Measurements from ENCODE around the gene SPATA4. TPM values are rescaled to one million over a fixed set of nuclear protein-coding genes. Genes with fewer than 3 reads are reported as not detected.

The SPATA4 gene
- under 1 TPM in 2 of 4 donors, not detected in 2; 0.46 to 0.64 TPM for total RNA-seq

- Histone ChIP-seq H3K9me3 (no peaks in the 10 kb centered on the region), H3K36me3 (no peaks in the 10 kb centered on the region), H3K27me3 (no peaks in the 10 kb centered on the region), H3K4me1 (peaks cover 0 to 28% (median 3%) of the 10 kb centered on the region in 3 donors), H3K4me3 (peak within 1 kb of the TSS; percentile 57 to 71), H3K27ac (peak within 1 kb of the TSS; percentile 51 to 83 (median 83))
- 0 to 1% methylated on average over 6 to 33 of the region's 45 CpGs for WGBS, 2 donors (ENCODE audit: low coverage in 1 of 2)
- TF ChIP-seq EP300 (IDR thresholded peaks at IDR 0.05) (no peak), POLR2A (IDR thresholded peaks at IDR 0.05) (peak; percentile 26 to 65), POLR2AphosphoS5 (IDR thresholded peaks at IDR 0.05) (peak; percentile 58)
- TF ChIP-seq, protein P1, sequence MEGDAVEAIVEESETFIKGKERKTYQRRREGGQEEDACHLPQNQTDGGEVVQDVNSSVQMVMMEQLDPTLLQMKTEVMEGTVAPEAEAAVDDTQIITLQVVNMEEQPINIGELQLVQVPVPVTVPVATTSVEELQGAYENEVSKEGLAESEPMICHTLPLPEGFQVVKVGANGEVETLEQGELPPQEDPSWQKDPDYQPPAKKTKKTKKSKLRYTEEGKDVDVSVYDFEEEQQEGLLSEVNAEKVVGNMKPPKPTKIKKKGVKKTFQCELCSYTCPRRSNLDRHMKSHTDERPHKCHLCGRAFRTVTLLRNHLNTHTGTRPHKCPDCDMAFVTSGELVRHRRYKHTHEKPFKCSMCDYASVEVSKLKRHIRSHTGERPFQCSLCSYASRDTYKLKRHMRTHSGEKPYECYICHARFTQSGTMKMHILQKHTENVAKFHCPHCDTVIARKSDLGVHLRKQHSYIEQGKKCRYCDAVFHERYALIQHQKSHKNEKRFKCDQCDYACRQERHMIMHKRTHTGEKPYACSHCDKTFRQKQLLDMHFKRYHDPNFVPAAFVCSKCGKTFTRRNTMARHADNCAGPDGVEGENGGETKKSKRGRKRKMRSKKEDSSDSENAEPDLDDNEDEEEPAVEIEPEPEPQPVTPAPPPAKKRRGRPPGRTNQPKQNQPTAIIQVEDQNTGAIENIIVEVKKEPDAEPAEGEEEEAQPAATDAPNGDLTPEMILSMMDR (IDR thresholded peaks at IDR 0.05): no peak
- peak; percentile 99 for ATAC-seq
These were observed at the start of gene SPATA4 for GRCh38 chr4:176195184-176195978. Gene SPATA4 (minus strand): TSS chr4:176195585. CDS start chr4:176195562, 23 bp downstream.

DNA sequence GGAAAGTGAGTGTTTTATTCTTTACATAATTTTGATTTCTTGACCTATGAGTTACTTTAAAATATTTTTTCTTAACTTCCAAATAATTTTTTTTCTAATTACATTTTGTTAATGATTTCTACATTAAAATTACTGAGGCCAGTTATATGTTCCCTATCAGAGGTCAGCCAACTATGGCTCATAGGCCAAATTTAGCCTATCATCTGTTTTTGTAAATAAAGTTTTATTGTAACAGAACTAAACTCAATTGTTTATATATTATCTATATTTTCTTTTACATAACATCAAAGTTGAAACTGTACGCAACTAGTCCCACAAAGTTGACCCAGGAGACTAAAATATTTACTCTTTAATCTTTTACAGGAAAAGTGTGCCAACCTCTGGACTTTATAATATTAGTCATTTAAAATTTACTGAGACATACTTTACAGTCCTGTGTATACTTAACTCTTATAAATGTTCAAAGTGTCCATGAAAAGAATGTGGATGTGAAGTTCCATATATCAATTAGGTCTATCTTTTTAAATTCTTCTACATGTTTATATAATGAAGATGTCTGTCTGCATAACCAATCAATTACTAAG is 47.5 kb upstream of the SPATA4 start:
- Histone ChIP-seq H3K36me3 (no peaks in the 10 kb centered on the region), H3K9me3 (no peaks in the 10 kb centered on the region), H3K27ac (no peak overlapping the region), H3K4me3 (no peak overlapping the region), H3K27me3 (no peaks in the 10 kb centered on the region), H3K4me1 (peaks cover 0 to 12% (median 2%) of the 10 kb centered on the region in 3 donors)
- TF ChIP-seq POLR2AphosphoS5 (IDR thresholded peaks at IDR 0.05): no peak
- TF ChIP-seq, protein P1 (IDR thresholded peaks at IDR 0.05): no peak
- no peak for TF ChIP-seq EP300 (IDR thresholded peaks at IDR 0.05)
- no peak for TF ChIP-seq POLR2A (IDR thresholded peaks at IDR 0.05)
- ATAC-seq: no peak
- WGBS, 2 donors (ENCODE audit: low coverage in 1 of 2): 77 to 89% methylated on average over 1 of the region's 1 CpG

GRCh38 chr4:176241703-176242102 is 46.3 kb upstream of the SPATA4 start:
- no peak for ATAC-seq
- peaks cover 0 to 22% (median 2%) of the 10 kb centered on the region in 3 donors for H3K4me1 ChIP-seq
- 91% methylated on average over 4 to 8 of the region's 8 CpGs for WGBS, 2 donors (ENCODE audit: low coverage in 1 of 2)

DNA sequence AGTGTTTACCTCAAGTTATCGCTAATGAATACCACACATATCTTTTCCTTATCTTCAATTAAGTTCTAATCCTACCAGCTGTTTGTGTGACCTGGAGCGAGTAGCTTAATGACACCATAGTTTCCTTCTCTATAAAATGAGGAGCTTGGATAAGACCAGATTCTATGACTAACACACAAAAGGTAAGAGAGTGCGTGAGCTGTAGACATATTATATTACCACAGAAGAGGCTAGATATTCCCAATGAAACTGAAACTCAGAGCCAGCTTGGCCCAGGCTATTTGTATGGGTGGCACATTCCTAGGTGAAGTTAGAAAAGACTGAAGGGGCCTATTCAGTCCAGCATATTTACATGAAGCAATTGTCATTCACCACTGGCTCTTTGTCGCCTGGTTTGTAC is 43.4 kb upstream of the SPATA4 start:
- 57 to 90% methylated on average over 1 to 4 of the region's 4 CpGs for WGBS, 2 donors (ENCODE audit: low coverage in 1 of 2)
- peak overlapping the region; percentile 87 to 98 (median 88) for H3K27ac ChIP-seq
- ATAC-seq: no peak

More at GRCh38 chr4:176241703-176242102, 46.3 kb upstream of the SPATA4 start:
- H3K9me3 ChIP-seq: no peaks in the 10 kb centered on the region
- no peaks in the 10 kb centered on the region for H3K27me3 ChIP-seq
- H3K4me3 ChIP-seq: no peak overlapping the region
- peak overlapping the region in 2 of 4 donors; percentile 2 to 27 for H3K27ac ChIP-seq
- TF ChIP-seq, protein P1 (IDR thresholded peaks at IDR 0.05): no peak
- TF ChIP-seq POLR2AphosphoS5 (IDR thresholded peaks at IDR 0.05): no peak
- TF ChIP-seq POLR2A (IDR thresholded peaks at IDR 0.05): no peak
- no peak for TF ChIP-seq EP300 (IDR thresholded peaks at IDR 0.05)
- H3K36me3 ChIP-seq: no peaks in the 10 kb centered on the region

More for the DNA sequence above, 43.4 kb upstream of the SPATA4 start:
- Histone ChIP-seq H3K27me3 (no peaks in the 10 kb centered on the region), H3K4me3 (no peak overlapping the region), H3K4me1 (peaks cover 0 to 38% (median 4%) of the 10 kb centered on the region in 3 donors), H3K36me3 (no peaks in the 10 kb centered on the region), H3K9me3 (no peaks in the 10 kb centered on the region)
- TF ChIP-seq POLR2A (IDR thresholded peaks at IDR 0.05): no peak
- no peak for TF ChIP-seq EP300 (IDR thresholded peaks at IDR 0.05)
- no peak for TF ChIP-seq POLR2AphosphoS5 (IDR thresholded peaks at IDR 0.05)
- TF ChIP-seq, protein P1 (IDR thresholded peaks at IDR 0.05): no peak
